Esophagus squamous epithelium (tissue), 4 donors: ENCODE data around the gene PRR20G.

Source experiments
- POLR2A ChIP-seq, 4 donors: fragments of 450-650 bp; IDR thresholded peaks; one replicate each; pipeline ENCODE4 v1.6.1; 2017; ENCODE audit warnings: antibody characterized with exemption in 4 of 4, mild to moderate bottlenecking in 4 of 4, moderate library complexity in 3 of 4
- TF ChIP-seq, protein P1 (sequence below), 6 experiments: fragments of 450-650 bp in 4 of 6; fragments of 200-600 bp in 2 of 6; sonication (generic) in 2 of 6; IDR thresholded peaks; one replicate each; pipeline ENCODE4 v1.5.1; 2016 to 2019; ENCODE audit warnings: antibody characterized with exemption in 6 of 6, mild to moderate bottlenecking in 4 of 6, moderate library complexity in 4 of 6

DNA sequence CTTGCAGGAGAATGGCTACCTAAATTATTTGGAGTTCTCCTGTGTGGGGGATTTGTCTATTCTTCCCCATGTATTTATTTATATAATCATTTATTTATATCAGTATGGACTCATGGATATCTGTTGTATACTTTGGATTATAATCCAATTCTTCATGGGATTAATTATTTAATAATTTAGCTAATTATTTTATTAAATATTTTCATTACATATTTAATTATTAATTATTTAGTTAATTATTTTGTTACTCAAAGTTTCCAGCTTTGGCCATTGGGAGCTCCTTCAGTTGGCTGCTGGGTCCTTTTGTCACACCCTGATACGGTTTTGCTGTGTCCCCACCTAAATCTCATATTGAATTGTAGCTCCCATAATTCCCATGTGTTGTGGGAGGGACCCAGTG is 3.3 kb upstream of the PRR20G start:
- TF ChIP-seq, protein P1, sequence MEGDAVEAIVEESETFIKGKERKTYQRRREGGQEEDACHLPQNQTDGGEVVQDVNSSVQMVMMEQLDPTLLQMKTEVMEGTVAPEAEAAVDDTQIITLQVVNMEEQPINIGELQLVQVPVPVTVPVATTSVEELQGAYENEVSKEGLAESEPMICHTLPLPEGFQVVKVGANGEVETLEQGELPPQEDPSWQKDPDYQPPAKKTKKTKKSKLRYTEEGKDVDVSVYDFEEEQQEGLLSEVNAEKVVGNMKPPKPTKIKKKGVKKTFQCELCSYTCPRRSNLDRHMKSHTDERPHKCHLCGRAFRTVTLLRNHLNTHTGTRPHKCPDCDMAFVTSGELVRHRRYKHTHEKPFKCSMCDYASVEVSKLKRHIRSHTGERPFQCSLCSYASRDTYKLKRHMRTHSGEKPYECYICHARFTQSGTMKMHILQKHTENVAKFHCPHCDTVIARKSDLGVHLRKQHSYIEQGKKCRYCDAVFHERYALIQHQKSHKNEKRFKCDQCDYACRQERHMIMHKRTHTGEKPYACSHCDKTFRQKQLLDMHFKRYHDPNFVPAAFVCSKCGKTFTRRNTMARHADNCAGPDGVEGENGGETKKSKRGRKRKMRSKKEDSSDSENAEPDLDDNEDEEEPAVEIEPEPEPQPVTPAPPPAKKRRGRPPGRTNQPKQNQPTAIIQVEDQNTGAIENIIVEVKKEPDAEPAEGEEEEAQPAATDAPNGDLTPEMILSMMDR (IDR thresholded peaks at IDR 0.05): no peak
- TF ChIP-seq POLR2A (IDR thresholded peaks at IDR 0.05): no peak
